ENCODE measurements around the gene HMCN1. TPM values are rescaled to one million over a fixed set of nuclear protein-coding genes. Genes with fewer than 3 reads are reported as not detected.

Gene HMCN1
- total and polyA plus RNA-seq, 2 experiments from 2014 or later: 1.6 to 8.7 TPM

GRCh38 chr1:185843986-185844385 is 109.8 kb downstream of the HMCN1 start:
- Mint-ChIP-seq H3K4me3 (no peak overlapping the region), H3K27me3 (ENCODE audit: insufficient read depth, low read depth, poor library complexity) (no peaks in the 10 kb centered on the region), H3K27ac (0 out of 2 replicates have a peak overlapping the region, but pooled peaks have one; percentile 33), H3K36me3 (ENCODE audit: low read depth) (no peaks in the 10 kb centered on the region), H3K4me1 (peaks cover 24% of the 10 kb centered on the region), H3K9me3 (no peaks in the 10 kb centered on the region)
- H2AFZ ChIP-seq: no peak overlapping the region
- H3F3A ChIP-seq (replicated peaks; ENCODE audit: low read depth): no peaks in the 10 kb centered on the region
- ATAC-seq: peak; percentile 34; the same call in 1 of the 3 replicates
- TF ChIP-seq REST (IDR thresholded peaks at IDR 0.05; ENCODE audit: unreplicated experiment): no peak
- TF ChIP-seq NANOG (IDR thresholded peaks at IDR 0.05; ENCODE audit: borderline replicate concordance): no peak
- no peaks in the 10 kb centered on the region for H3K79me2 ChIP-seq (replicated peaks; ENCODE audit: insufficient read depth)
- no peaks in the 10 kb centered on the region for H4K20me1 ChIP-seq (replicated peaks; ENCODE audit: insufficient read depth)
- H3K4me1 ChIP-seq (ENCODE audit: insufficient read depth): peaks cover 28% of the 10 kb centered on the region
- no peaks in the 10 kb centered on the region for H3K27me3 ChIP-seq (ENCODE audit: insufficient read depth)
- no peak overlapping the region for H3K27ac ChIP-seq (ENCODE audit: low read depth)
- no peaks in the 10 kb centered on the region for H3K36me3 ChIP-seq (ENCODE audit: insufficient read depth)
- no peak overlapping the region for H3K4me3 ChIP-seq
- H3K4me2 ChIP-seq: peak overlapping the region; percentile 36; the same call in 1 of the 2 replicates
- DNase-seq (ENCODE audit: low spot score): no peak
- H3K9me2 ChIP-seq (ENCODE audit: insufficient read depth): 0 out of 2 replicates have a peak, but pooled peaks cover 2% of the 10 kb centered on the region

GRCh38 chr1:185846672-185847444 is 112.7 kb downstream of the HMCN1 start:
- Mint-ChIP-seq H3K4me3 (no peak overlapping the region), H3K27me3 (ENCODE audit: insufficient read depth, low read depth, poor library complexity) (no peaks in the 10 kb centered on the region), H3K36me3 (ENCODE audit: low read depth) (no peaks in the 10 kb centered on the region), H3K27ac (no peak overlapping the region), H3K4me1 (peaks cover 24% of the 10 kb centered on the region), H3K9me3 (no peaks in the 10 kb centered on the region)
- Histone ChIP-seq H3K4me2 (no peak overlapping the region), H3K9me2 (ENCODE audit: insufficient read depth) (0 out of 2 replicates have a peak, but pooled peaks cover 2% of the 10 kb centered on the region), H3K27ac (ENCODE audit: low read depth) (no peak overlapping the region), H3K4me3 (no peak overlapping the region), H4K20me1 (replicated peaks; ENCODE audit: insufficient read depth) (no peaks in the 10 kb centered on the region), H3K4me1 (ENCODE audit: insufficient read depth) (peaks cover 41% of the 10 kb centered on the region), H3K36me3 (ENCODE audit: insufficient read depth) (no peaks in the 10 kb centered on the region), H3K27me3 (ENCODE audit: insufficient read depth) (no peaks in the 10 kb centered on the region), H2AFZ (no peak overlapping the region), H3K79me2 (replicated peaks; ENCODE audit: insufficient read depth) (no peaks in the 10 kb centered on the region), H3F3A (replicated peaks; ENCODE audit: low read depth) (no peaks in the 10 kb centered on the region)
- ATAC-seq (no peak), DNase-seq (ENCODE audit: low spot score) (no peak)
- TF ChIP-seq ZNF331 (CRISPR knock-in tag; IDR thresholded peaks at IDR 0.05; ENCODE audit: low read depth): no peak
- TF ChIP-seq ETS1 (IDR thresholded peaks at IDR 0.05): no peak
- no peak for TF ChIP-seq EZH2phosphoT487 (IDR thresholded peaks at IDR 0.05; ENCODE audit: unreplicated experiment)
- no peak for TF ChIP-seq REST (IDR thresholded peaks at IDR 0.05; ENCODE audit: unreplicated experiment)
- no peak for TF ChIP-seq JUNB (IDR thresholded peaks at IDR 0.05; ENCODE audit: unreplicated experiment)
